ENCODE data around the gene UTY.

The UTY gene

GRCh38 chrY:13479828-13480227, at the start of gene UTY:
UTY (minus strand) TSS chrY:13480033; CDS start chrY:13479665, 368 bp downstream.
- peak in 1 of 2 donors; percentile 70 for DNase-seq (ENCODE audit: extremely low read depth in 1 of 2, low read depth in 1 of 2)

- DNase-seq (ENCODE audit: extremely low read depth in 1 of 2, low read depth in 1 of 2) = no peak
These were observed 40.6 kb upstream of the UTY start for GRCh38 chrY:13520474-13520873.

GRCh38 chrY:13501215-13501614, 21.4 kb upstream of the UTY start:
- no peak for DNase-seq (ENCODE audit: extremely low read depth in 1 of 2, low read depth in 1 of 2)

GRCh38 chrY:13493737-13494136, 13.9 kb upstream of the UTY start:
- no peak for DNase-seq (ENCODE audit: extremely low read depth in 1 of 2, low read depth in 1 of 2)

- no peak for DNase-seq (ENCODE audit: extremely low read depth in 1 of 2, low read depth in 1 of 2)
These were observed 12.6 kb upstream of the UTY start for GRCh38 chrY:13492408-13492807.

- no peak for DNase-seq (ENCODE audit: extremely low read depth in 1 of 2, low read depth in 1 of 2)
These were observed 8.9 kb upstream of the UTY start for GRCh38 chrY:13488738-13489137.

GRCh38 chrY:13479121-13479711, 617 bp downstream of the UTY start:
- peak in 1 of 2 donors; percentile 47 for DNase-seq (ENCODE audit: extremely low read depth in 1 of 2, low read depth in 1 of 2)

GRCh38 chrY:13478126-13478785, 1.6 kb downstream of the UTY start:
- peak in 1 of 2 donors; percentile 16 for DNase-seq (ENCODE audit: extremely low read depth in 1 of 2, low read depth in 1 of 2)

- DNase-seq (ENCODE audit: extremely low read depth in 1 of 2, low read depth in 1 of 2) = no peak
These were observed 4.8 kb downstream of the UTY start for GRCh38 chrY:13474997-13475396.

- DNase-seq (ENCODE audit: extremely low read depth in 1 of 2, low read depth in 1 of 2) = no peak
These were observed 28.3 kb downstream of the UTY start for GRCh38 chrY:13451572-13451971.

- no peak for DNase-seq (ENCODE audit: extremely low read depth in 1 of 2, low read depth in 1 of 2)
These were observed 29.2 kb downstream of the UTY start for GRCh38 chrY:13450596-13451130.

- no peak for DNase-seq (ENCODE audit: extremely low read depth in 1 of 2, low read depth in 1 of 2)
These were observed 34.3 kb downstream of the UTY start for GRCh38 chrY:13445566-13445965.

- no peak for DNase-seq (ENCODE audit: extremely low read depth in 1 of 2, low read depth in 1 of 2)
These were observed 36.7 kb downstream of the UTY start for GRCh38 chrY:13443146-13443545.

GRCh38 chrY:13440811-13441210, 39.0 kb downstream of the UTY start:
- no peak for DNase-seq (ENCODE audit: extremely low read depth in 1 of 2, low read depth in 1 of 2)

- DNase-seq (ENCODE audit: extremely low read depth in 1 of 2, low read depth in 1 of 2) = peak in 1 of 2 donors; percentile 34
These were observed 43.6 kb downstream of the UTY start for GRCh38 chrY:13435968-13436937.

- no peak for DNase-seq (ENCODE audit: extremely low read depth in 1 of 2, low read depth in 1 of 2)
These were observed 44.4 kb downstream of the UTY start for GRCh38 chrY:13435206-13435967.

GRCh38 chrY:13432293-13433025, 47.4 kb downstream of the UTY start:
- DNase-seq (ENCODE audit: extremely low read depth in 1 of 2, low read depth in 1 of 2) = no peak

- DNase-seq (ENCODE audit: extremely low read depth in 1 of 2, low read depth in 1 of 2) = no peak
These were observed 50.3 kb downstream of the UTY start for GRCh38 chrY:13429551-13429950.

- DNase-seq (ENCODE audit: extremely low read depth in 1 of 2, low read depth in 1 of 2) = no peak
These were observed 56.5 kb downstream of the UTY start for GRCh38 chrY:13423281-13423732.
